BE2C (cell line): Measurements from ENCODE around the gene PPP1R18.
"Not testable (repeated sequence)": the region's sequence is repeated elsewhere in the genome, so short reads cannot be mapped to it uniquely, and the experiment has no call there.

Source experiments
- DNase-seq: peaks from one replicate; pipeline ENCODE4 v3.0.0-alpha.2; 2020
- H3K27me3 ChIP-seq: fragments of 250-450 bp; sonication (Bioruptor Pico); 2 replicates; pipeline ENCODE4 v1.5.1; 2020; ENCODE audit warnings: mild to moderate bottlenecking
- H3K36me3 ChIP-seq: fragments of 250-450 bp; sonication (Bioruptor Pico); 2 replicates; pipeline ENCODE4 v1.5.1; 2020; ENCODE audit warnings: mild to moderate bottlenecking
- H3K4me1 ChIP-seq: fragments of 250-450 bp; sonication (Bioruptor Pico); 2 replicates; pipeline ENCODE4 v1.5.1; 2020
- H3K4me3 ChIP-seq: 2 replicates; pipeline ENCODE4 v1.5.1; 2011; ENCODE audit warnings: low read depth, low read length
- H3K9me3 ChIP-seq: fragments of 250-450 bp; sonication (Bioruptor Pico); 2 replicates; pipeline ENCODE4 v1.5.1; 2020
- TF ChIP-seq, protein P1 (sequence below): IDR thresholded peaks from 2 replicates; pipeline ENCODE4 v1.5.1; 2012; ENCODE audit warnings: mild to moderate bottlenecking, low read depth, low read length

The PPP1R18 gene

DNA sequence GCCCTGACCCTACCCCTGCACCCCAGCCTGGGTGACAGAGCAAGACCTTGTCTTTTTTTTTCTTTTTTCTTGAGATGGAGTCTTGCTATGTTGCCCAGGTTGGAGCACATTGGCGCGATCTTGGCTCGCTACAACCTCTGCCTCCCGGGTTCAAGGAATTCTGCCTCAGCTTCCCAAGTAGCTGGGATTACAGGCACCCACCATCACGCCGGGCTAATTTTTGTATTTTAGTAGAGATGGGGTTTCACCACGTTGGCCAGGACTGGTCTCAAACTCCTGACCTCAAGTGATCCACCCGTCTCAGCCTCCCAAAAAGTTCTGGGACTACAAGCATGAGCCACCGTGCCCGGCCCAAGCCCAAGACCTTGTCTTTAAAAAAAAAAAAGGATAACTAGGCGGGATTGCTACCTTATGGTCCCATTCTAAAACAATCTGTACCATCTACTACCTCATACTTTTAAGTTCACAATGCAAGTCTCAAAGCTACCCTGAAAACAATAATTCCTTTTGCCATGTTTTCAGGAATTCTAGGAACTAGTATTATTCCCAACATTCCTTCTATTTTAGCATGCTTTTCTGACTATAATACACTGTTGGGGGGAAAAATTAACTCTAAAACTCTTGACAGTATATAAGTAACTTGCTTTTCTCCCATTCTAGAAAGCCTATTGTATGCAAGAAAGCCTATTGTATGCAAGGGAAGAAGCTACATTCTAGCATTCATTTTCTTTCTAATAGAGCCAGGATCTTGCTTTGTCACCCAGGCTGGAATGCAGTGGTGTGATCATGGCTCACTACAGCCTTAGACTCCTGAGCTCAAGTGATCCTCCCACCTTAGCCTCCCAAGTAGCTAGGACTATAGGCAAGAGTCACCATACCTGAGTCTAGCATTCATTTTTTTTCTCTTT lies 40.3 kb upstream of the PPP1R18 start:
- no peak overlapping the region for H3K4me3 ChIP-seq
- no peaks in the 10 kb centered on the region for H3K9me3 ChIP-seq
- H3K4me1 ChIP-seq, result peaks cover 13% of the 10 kb centered on the region
- no peaks in the 10 kb centered on the region for H3K27me3 ChIP-seq
- DNase-seq, result no peak
- H3K36me3 ChIP-seq, result peaks cover 75% of the 10 kb centered on the region
- TF ChIP-seq, protein P1, sequence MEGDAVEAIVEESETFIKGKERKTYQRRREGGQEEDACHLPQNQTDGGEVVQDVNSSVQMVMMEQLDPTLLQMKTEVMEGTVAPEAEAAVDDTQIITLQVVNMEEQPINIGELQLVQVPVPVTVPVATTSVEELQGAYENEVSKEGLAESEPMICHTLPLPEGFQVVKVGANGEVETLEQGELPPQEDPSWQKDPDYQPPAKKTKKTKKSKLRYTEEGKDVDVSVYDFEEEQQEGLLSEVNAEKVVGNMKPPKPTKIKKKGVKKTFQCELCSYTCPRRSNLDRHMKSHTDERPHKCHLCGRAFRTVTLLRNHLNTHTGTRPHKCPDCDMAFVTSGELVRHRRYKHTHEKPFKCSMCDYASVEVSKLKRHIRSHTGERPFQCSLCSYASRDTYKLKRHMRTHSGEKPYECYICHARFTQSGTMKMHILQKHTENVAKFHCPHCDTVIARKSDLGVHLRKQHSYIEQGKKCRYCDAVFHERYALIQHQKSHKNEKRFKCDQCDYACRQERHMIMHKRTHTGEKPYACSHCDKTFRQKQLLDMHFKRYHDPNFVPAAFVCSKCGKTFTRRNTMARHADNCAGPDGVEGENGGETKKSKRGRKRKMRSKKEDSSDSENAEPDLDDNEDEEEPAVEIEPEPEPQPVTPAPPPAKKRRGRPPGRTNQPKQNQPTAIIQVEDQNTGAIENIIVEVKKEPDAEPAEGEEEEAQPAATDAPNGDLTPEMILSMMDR, result no peak

DNA sequence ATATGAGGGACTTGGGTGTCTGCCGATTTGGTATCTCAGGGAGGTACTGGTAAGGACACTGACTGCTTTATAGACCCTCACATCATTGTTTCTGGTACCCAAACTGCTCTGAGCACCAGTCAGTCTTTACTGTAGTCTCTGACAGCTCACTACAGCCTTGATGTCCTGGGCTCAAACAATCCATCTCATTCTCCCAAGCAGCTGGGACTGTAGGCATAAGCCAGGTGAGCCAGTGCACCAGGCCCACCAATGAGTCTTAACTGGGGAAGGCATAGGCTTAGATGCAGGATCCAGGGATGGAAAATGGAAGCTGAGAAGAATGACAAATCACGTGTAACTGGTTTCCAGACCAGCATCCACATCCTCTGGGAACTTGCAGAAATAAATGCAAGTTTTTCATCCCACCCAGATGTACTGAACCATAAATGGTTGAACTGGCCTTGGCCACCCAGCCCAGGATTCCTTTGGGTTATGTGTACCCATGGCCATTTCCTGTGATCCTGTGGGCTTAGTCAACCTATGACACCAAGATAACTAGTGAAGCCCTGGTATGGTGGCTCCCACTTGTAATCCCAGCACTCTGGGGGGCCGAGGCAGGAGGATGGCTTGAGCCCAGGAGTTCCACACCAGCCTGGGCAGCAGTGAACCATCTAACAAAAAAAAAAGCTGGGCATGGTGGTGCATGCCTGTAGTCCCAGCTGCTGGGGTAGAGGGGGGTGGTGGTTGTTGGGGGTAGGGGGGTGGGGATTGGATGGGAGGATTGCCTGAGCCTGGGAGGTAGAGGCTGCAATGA lies 39.5 kb upstream of the PPP1R18 start:
- Histone ChIP-seq H3K4me1 (peaks cover 13% of the 10 kb centered on the region), H3K27me3 (peaks cover 3% of the 10 kb centered on the region), H3K4me3 (no peak overlapping the region), H3K9me3 (no peaks in the 10 kb centered on the region), H3K36me3 (peaks cover 81% of the 10 kb centered on the region)
- DNase-seq, result peak; percentile 28
- TF ChIP-seq, protein P1, result no peak

DNA sequence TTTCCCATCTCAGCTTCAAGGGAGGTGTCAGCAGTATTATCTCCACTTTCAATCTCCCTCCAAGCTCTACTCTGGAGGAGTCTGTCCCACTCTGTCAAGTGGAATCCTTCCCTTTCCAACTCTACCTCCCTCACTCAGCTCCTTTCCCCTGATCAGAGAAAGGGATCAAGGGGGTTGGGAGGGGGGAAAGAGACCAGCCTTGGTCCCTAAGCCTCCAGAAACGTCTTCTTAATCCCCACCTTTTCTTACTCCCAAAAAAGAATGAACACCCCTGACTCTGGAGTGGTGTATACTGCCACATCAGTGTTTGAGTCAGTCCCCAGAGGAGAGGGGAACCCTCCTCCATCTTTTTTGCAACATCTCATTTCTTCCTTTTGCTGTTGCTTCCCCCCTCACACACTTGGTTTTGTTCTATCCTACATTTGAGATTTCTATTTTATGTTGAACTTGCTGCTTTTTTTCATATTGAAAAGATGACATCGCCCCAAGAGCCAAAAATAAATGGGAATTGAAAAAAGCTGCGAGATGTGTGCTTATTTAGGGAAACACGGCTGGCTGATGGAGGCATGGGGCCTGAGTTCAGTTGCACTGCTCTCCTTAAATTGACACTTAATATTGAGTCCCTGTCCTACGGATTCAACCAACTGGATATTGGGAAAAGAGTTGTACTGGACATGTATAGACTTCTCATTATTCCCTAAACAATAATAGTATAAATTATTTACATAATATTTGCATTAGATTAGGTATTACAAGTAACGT lies 38.6 kb upstream of the PPP1R18 start:
- Histone ChIP-seq H3K4me1 (peaks cover 8% of the 10 kb centered on the region), H3K9me3 (no peaks in the 10 kb centered on the region), H3K36me3 (peaks cover 81% of the 10 kb centered on the region), H3K4me3 (no peak overlapping the region), H3K27me3 (peaks cover 3% of the 10 kb centered on the region)
- TF ChIP-seq, protein P1, result no peak
- no peak for DNase-seq

DNA sequence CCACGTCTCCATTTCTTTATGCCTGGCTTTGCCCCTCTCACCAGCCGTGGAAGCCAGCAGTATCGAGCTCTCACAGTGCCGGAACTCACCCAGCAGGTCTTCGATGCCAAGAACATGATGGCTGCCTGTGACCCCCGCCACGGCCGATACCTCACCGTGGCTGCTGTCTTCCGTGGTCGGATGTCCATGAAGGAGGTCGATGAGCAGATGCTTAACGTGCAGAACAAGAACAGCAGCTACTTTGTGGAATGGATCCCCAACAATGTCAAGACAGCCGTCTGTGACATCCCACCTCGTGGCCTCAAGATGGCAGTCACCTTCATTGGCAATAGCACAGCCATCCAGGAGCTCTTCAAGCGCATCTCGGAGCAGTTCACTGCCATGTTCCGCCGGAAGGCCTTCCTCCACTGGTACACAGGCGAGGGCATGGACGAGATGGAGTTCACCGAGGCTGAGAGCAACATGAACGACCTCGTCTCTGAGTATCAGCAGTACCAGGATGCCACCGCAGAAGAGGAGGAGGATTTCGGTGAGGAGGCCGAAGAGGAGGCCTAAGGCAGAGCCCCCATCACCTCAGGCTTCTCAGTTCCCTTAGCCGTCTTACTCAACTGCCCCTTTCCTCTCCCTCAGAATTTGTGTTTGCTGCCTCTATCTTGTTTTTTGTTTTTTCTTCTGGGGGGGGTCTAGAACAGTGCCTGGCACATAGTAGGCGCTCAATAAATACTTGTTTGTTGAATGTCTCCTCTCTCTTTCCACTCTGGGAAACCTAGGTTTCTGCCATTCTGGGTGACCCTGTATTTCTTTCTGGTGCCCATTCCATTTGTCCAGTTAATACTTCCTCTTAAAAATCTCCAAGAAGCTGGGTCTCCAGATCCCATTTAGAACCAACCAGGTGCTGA lies 37.6 kb upstream of the PPP1R18 start:
- not testable (repeated sequence) for H3K9me3 ChIP-seq, H3K4me1 ChIP-seq, H3K27me3 ChIP-seq
- H3K4me3 ChIP-seq, result peak overlapping the region; percentile 27
- DNase-seq, result peak; percentile 30
- peaks cover 72% of the 10 kb centered on the region for H3K36me3 ChIP-seq
- TF ChIP-seq, protein P1, result peak; percentile 19; the same call in 1 of the 2 replicates

DNA sequence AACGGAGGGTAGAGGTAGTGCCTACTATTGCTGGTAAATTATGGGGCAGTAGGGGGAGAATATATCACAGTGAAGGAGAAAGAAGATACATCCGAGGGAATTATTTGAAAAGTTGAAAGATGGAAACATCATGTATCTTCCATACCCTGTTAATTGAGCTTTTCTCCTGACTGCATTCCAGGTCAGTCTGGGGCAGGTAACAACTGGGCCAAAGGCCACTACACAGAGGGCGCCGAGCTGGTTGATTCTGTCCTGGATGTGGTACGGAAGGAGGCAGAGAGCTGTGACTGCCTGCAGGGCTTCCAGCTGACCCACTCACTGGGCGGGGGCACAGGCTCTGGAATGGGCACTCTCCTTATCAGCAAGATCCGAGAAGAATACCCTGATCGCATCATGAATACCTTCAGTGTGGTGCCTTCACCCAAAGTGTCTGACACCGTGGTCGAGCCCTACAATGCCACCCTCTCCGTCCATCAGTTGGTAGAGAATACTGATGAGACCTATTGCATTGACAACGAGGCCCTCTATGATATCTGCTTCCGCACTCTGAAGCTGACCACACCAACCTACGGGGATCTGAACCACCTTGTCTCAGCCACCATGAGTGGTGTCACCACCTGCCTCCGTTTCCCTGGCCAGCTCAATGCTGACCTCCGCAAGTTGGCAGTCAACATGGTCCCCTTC lies 36.9 kb upstream of the PPP1R18 start:
- Histone ChIP-seq H3K36me3 (peaks cover 68% of the 10 kb centered on the region), H3K4me3 (peak overlapping the region; percentile 96)
- H3K9me3 ChIP-seq, DNase-seq, H3K27me3 ChIP-seq, H3K4me1 ChIP-seq: not testable (repeated sequence)
